GM23248 (cell line): Measurements from ENCODE around the gene SERPINA4. TPM values are rescaled to one million over a fixed set of nuclear protein-coding genes. Genes with fewer than 3 reads are reported as not detected.
"Not testable (repeated sequence)": the region's sequence is repeated elsewhere in the genome, so short reads cannot be mapped to it uniquely, and the experiment has no call there.

ENCODE experiments used
- DNase-seq: peaks from one replicate; pipeline ENCODE4 v3.0.0-alpha.2; 2015
- H2AFZ ChIP-seq: fragments of 200-600 bp; sonication (generic); 2 replicates; pipeline ENCODE4 v1.6.1; 2016; ENCODE audit warnings: antibody characterized with exemption
- H3F3A ChIP-seq: fragments of 200-600 bp; sonication (generic); 2 replicates; pipeline ENCODE4 v1.6.1; 2016; ENCODE audit warnings: mild to moderate bottlenecking, antibody characterized with exemption, mixed run types; ENCODE audit not compliant: insufficient read depth
- H3K27ac ChIP-seq: fragments of 200-600 bp; sonication (generic); 2 replicates; pipeline ENCODE4 v1.5.1; 2016; ENCODE audit warnings: mild to moderate bottlenecking
- H3K27me3 ChIP-seq: fragments of 200-600 bp; sonication (generic); replicated peaks from 2 replicates; pipeline ENCODE4 v1.6.1; 2016; ENCODE audit warnings: mild to moderate bottlenecking; ENCODE audit not compliant: insufficient read depth
- H3K36me3 ChIP-seq: fragments of 200-600 bp; sonication (generic); 2 replicates; pipeline ENCODE4 v1.6.1; 2016; ENCODE audit warnings: low read depth, mild to moderate bottlenecking
- H3K4me1 ChIP-seq: fragments of 200-600 bp; sonication (generic); 2 replicates; pipeline ENCODE4 v1.6.1; 2016; ENCODE audit warnings: mild to moderate bottlenecking; ENCODE audit not compliant: insufficient read depth
- H3K4me2 ChIP-seq: fragments of 200-600 bp; sonication (generic); one replicate; pipeline ENCODE4 v1.6.1; 2016; ENCODE audit warnings: mild to moderate bottlenecking; ENCODE audit not compliant: unreplicated experiment
- H3K4me3 ChIP-seq: fragments of 200-600 bp; sonication (generic); 2 replicates; pipeline ENCODE4 v1.5.1; 2016; ENCODE audit warnings: mild to moderate bottlenecking
- H3K79me2 ChIP-seq: fragments of 200-600 bp; sonication (generic); 2 replicates; pipeline ENCODE4 v1.6.1; 2016; ENCODE audit warnings: mild to moderate bottlenecking; ENCODE audit not compliant: insufficient read depth
- H3K9ac ChIP-seq: fragments of 200-600 bp; sonication (generic); 2 replicates; pipeline ENCODE4 v1.6.1; 2016; ENCODE audit warnings: mild to moderate bottlenecking
- H3K9me2 ChIP-seq: fragments of 200-600 bp; sonication (generic); 2 replicates; pipeline ENCODE4 v1.6.1; 2016; ENCODE audit warnings: mixed run types, mild to moderate bottlenecking, moderate library complexity; ENCODE audit not compliant: insufficient read depth
- H3K9me3 ChIP-seq: fragments of 200-600 bp; sonication (generic); one replicate; pipeline ENCODE4 v1.6.1; 2017; ENCODE audit warnings: low read depth
- H4K20me1 ChIP-seq: fragments of 200-600 bp; sonication (generic); 2 replicates; pipeline ENCODE4 v1.6.0; 2016; ENCODE audit not compliant: insufficient read depth
- EZH2 ChIP-seq: fragments of 200-600 bp; sonication (generic); IDR thresholded peaks from 2 replicates; pipeline ENCODE4 v1.6.1; 2018; ENCODE audit warnings: antibody characterized with exemption, mild to moderate bottlenecking; ENCODE audit not compliant: insufficient read depth, poor library complexity, severe bottlenecking
- EZH2phosphoT487 ChIP-seq: fragments of 200-600 bp; sonication (generic); IDR thresholded peaks from 2 replicates; pipeline ENCODE4 v1.6.1; 2018; ENCODE audit warnings: antibody characterized with exemption, moderate library complexity, mild to moderate bottlenecking, low read depth; ENCODE audit not compliant: insufficient read depth
- WGBS, 2 experiments: methylation state at CpG; one replicate each; pipeline ENCODE4 v1.1.6; 2015 to 2017; ENCODE audit warnings: low lambda C conversion rate in 2 of 2, low coverage in 1 of 2; ENCODE audit errors: missing lambda C conversion rate in 2 of 2; 5-methylcytosine and 5-hydroxymethylcytosine counted together
- in situ Hi-C: fragments of 300-500 bp; cut with MboI; formaldehyde crosslinking; loops from 2 replicates; pipeline ENCODE4 v1.15.0; 2020
- polyA plus RNA-seq: library from polyadenylated mRNA; unstranded; fragments of >200 nt; fragmentation: Nextera tagmentation; extraction: Ambion mirVana; gene quantifications from 2 replicates; pipeline ENCODE4 v1.2.1, GENCODE V29; 2016
- total RNA-seq: library from RNA; depleted of rRNA; stranded (reverse); fragments of >200 nt; shearing (Covaris generic); gene quantifications from 2 replicates; pipeline ENCODE4 v1.2.3, GENCODE V29; 2014

SERPINA4 gene
- total and polyA plus RNA-seq, 2 experiments from 2014 or later = not detected

- no peak overlapping the region for H3K9ac ChIP-seq
- no peaks in the 10 kb centered on the region; the same call in 1 of the 2 replicates for H3K4me1 ChIP-seq
- 61 to 62% methylated on average over 5 of the region's 5 CpGs for WGBS, 2 experiments
- in situ Hi-C loops = no loop called here
- H3K9me2 ChIP-seq = no peaks in the 10 kb centered on the region
- no peak overlapping the region for H3K27ac ChIP-seq
- peaks cover 11% of the 10 kb centered on the region; the same call in 1 of the 2 replicates for H3K27me3 ChIP-seq
- H3K4me3 ChIP-seq = no peak overlapping the region
- H2AFZ ChIP-seq = no peak overlapping the region
- TF ChIP-seq EZH2 (no peak), EZH2phosphoT487 (no peak)
- H3K4me2 ChIP-seq = no peak overlapping the region
- DNase-seq = peak; percentile 61
- H3K79me2 ChIP-seq = no peaks in the 10 kb centered on the region
- H3F3A ChIP-seq = no peaks in the 10 kb centered on the region
- no peaks in the 10 kb centered on the region for H3K9me3 ChIP-seq
- no peaks in the 10 kb centered on the region for H4K20me1 ChIP-seq
- H3K36me3 ChIP-seq = no peaks in the 10 kb centered on the region
Observed at GRCh38 chr14:94575730-94576585, 14.7 kb downstream of the SERPINA4 start.

GRCh38 chr14:94577472-94577871, 16.2 kb downstream of the SERPINA4 start:
- H3K9me3 ChIP-seq, H3K4me3 ChIP-seq, H3K27ac ChIP-seq, H3K36me3 ChIP-seq, H3K4me2 ChIP-seq, in situ Hi-C loops, DNase-seq, H3F3A ChIP-seq, H4K20me1 ChIP-seq, H3K4me1 ChIP-seq, H2AFZ ChIP-seq, H3K9ac ChIP-seq, H3K9me2 ChIP-seq, H3K79me2 ChIP-seq: not testable (repeated sequence)
- H3K27me3 ChIP-seq = peaks cover 14% of the 10 kb centered on the region

GRCh38 chr14:94578712-94579111, 17.5 kb downstream of the SERPINA4 start:
- Histone ChIP-seq H3K36me3 (no peaks in the 10 kb centered on the region), H3K27ac (no peak overlapping the region), H3K27me3 (peaks cover 14% of the 10 kb centered on the region), H3K79me2 (no peaks in the 10 kb centered on the region), H3F3A (no peaks in the 10 kb centered on the region), H3K9ac (no peak overlapping the region), H3K4me1 (no peaks in the 10 kb centered on the region), H4K20me1 (no peaks in the 10 kb centered on the region), H3K4me2 (no peak overlapping the region), H3K4me3 (no peak overlapping the region), H3K9me2 (no peaks in the 10 kb centered on the region), H3K9me3 (no peaks in the 10 kb centered on the region), H2AFZ (no peak overlapping the region)
- no peak for TF ChIP-seq EZH2
- TF ChIP-seq EZH2phosphoT487 = no peak
- in situ Hi-C loops = no loop called here
- no peak for DNase-seq
- WGBS, 2 experiments = 47 to 53% methylated on average over 6 of the region's 6 CpGs

- Histone ChIP-seq H3K36me3 (no peaks in the 10 kb centered on the region), H4K20me1 (no peaks in the 10 kb centered on the region), H3K9me2 (no peaks in the 10 kb centered on the region), H3K27me3 (peaks cover 14% of the 10 kb centered on the region), H3K27ac (no peak within 1 kb of the TSS), H3K4me1 (no peaks in the 10 kb centered on the region), H3F3A (no peaks in the 10 kb centered on the region), H3K9ac (no peak within 1 kb of the TSS), H2AFZ (no peak within 1 kb of the TSS), H3K4me2 (no peak within 1 kb of the TSS), H3K9me3 (no peaks in the 10 kb centered on the region), H3K79me2 (no peaks in the 10 kb centered on the region), H3K4me3 (no peak within 1 kb of the TSS)
- TF ChIP-seq EZH2phosphoT487 = no peak
- no peak for TF ChIP-seq EZH2
- in situ Hi-C loops = no loop called here
- DNase-seq = peak; percentile 11
- WGBS, 2 experiments = 29% methylated on average over 17 to 18 of the region's 18 CpGs
Observed at GRCh38 chr14:94581127-94581999, 20.1 kb downstream of the SERPINA4 start, which contains the start of gene SERPINA5. Gene SERPINA5 (plus strand): TSS chr14:94581426. CDS start chr14:94587363, 5,937 bp downstream.
